ENCODE measurements around the gene GPR78.
"Not testable (repeated sequence)": the region's sequence is repeated elsewhere in the genome, so short reads cannot be mapped to it uniquely, and the experiment has no call there.

- not testable (repeated sequence) for TF ChIP-seq CTCF (IDR thresholded peaks at IDR 0.05; ENCODE audit: low read depth, low read length); EZH2phosphoT487 (IDR thresholded peaks at IDR 0.05; ENCODE audit: low read depth)
Observed at GRCh38 chr4:8630240-8630905, 50.2 kb downstream of the GPR78 start.
